HL-60/S4 treated with phorbol 12-myristate 13-acetate at 8.2 ng/mL for 4 days and 3 days (cell line): ENCODE data around the gene JAZF1.

ENCODE experiments used
- in situ Hi-C: fragments of 300-500 bp; cut with MboI; formaldehyde crosslinking; loops from 2 replicates; pipeline ENCODE4 v1.15.0; 2022; ENCODE audit warnings: low sequenced_read_pairs

The JAZF1 gene

DNA sequence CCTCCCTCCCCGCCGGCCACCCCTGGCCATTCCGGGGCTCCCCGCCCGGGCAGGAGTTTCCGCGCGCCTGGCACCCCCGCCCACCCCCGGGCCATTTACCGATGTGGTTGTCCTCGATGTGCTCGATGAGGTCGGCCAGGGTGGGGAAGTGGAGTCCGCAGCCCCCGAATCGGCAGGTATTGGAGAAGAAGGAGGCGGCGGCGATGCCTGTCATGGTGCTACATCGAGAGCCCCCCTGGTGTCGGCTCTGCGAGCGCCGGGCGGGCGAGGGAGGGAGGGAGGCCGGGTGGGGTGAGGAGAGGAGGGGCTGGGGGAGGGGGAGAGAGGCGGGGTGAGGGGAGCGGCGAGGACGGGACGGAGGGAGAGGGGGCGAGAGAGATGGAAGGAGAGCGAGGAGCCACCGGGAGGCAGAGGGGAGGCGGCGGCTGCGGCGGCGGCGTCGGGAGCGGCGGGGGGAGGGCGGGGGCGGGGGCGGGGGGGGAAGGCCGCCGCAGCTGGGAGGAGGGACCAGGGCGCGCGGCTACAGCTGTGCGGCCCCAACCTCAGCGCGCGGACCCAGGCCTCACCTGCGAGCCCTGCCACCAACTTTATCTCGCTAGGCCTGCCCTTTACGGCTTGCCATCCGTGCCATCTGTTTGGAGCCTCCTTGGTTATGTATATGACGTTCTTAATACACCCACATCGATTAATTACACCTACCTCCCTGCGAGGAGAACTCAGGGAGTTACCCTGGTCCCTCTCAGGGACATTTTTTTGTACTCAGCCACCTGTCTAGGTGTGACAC lies at the start of gene JAZF1:
Gene JAZF1, minus strand, starts transcription at position 432 of the 784 bp plus-strand sequence.
- in situ Hi-C loops, result no loop called here

DNA sequence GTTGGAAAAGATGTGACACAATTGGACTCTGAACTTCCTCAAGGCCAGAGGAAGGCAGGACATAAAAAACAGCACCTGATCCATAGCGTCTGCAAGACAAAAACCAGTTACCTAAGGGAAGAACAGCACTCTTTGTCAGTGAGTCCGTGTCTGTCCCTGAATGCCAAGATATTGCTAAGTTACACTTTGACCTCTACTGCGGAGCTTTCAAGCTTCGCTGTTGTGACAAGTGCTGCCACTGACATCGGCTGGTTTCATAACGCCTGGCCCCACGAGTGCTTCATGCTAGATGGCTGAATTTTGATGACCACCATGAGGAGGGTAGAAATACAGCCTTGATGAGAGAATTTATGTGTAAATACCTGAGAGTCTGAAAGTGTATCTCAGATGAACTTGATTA lies 49.7 kb upstream of the JAZF1 start:
- in situ Hi-C loops, result no loop called here

DNA sequence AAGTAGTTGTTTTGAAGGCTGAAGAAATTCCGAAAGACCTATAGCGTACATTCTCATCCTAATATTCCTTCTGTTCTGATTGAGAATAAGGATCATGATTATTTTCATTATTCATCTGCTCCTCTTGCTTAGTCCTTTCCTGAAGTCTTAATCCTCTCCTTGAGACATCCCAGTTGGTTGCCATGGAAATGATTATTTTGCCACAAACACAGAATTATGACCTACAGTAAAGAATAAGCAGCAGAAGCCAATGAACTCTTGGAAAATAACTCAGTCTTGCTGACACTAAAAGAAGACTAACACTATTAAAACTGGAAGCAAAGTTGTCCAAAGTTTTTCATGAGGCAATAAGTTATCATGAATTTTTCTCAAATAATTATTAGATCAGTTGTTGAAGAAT lies 47.8 kb upstream of the JAZF1 start:
- in situ Hi-C loops, result no loop called here

DNA sequence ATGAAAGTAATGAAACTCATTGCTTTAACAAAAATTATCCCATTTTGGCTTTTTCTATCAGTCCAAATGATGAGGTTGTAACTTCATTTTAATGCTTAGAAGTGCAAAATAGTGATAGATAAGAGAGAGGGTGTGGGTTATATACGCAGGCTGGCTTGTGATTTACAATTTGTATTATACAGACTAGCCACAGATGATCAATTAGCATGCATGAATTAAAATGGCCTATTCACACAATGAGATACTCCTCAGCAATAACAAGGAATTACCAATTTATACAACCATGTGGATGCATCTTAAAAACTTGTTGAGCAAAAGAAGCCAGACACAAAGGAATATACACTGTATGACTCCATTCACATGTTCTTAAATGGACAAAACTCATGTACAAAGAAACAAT lies 45.4 kb upstream of the JAZF1 start:
- in situ Hi-C loops, result no loop called here

DNA sequence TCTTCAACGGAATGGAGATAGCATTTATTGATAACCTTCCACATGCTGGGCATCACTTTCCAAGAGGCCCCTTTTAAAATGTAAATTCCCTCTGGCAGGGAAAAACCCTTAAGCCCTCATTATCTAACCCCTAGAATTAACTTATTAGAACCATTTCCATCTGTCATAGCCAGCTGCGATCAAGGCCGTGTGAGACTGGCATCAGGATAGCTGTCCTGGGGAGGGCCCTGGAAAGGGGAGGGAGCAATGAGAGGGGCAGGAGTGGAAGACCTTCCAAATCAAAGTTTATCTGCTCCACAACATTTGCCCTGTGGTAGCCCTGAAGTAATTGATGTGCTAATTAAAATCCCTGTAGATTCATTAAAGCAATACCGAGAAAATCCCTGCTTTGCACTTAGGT lies 45.0 kb upstream of the JAZF1 start:
- in situ Hi-C loops, result no loop called here

DNA sequence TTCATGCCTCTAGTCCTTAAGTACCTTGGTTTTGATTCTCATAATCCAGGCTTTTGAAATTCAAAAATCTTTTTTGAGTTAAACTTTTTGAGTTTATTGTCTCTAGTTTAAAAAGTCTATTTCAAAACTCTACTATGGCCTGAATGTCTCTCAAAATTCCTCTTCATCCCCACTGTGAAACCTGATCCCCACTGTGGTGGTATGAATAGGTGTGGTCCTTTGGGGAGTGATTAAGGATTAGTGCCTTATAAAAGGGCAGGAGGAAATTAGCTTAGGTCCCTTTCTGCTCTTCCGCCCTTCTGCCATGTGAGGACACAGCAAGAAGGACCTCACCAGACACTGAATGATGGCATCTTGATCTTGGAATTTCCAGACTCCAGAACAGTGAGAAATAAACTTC lies 44.1 kb upstream of the JAZF1 start:
- in situ Hi-C loops, result no loop called here

DNA sequence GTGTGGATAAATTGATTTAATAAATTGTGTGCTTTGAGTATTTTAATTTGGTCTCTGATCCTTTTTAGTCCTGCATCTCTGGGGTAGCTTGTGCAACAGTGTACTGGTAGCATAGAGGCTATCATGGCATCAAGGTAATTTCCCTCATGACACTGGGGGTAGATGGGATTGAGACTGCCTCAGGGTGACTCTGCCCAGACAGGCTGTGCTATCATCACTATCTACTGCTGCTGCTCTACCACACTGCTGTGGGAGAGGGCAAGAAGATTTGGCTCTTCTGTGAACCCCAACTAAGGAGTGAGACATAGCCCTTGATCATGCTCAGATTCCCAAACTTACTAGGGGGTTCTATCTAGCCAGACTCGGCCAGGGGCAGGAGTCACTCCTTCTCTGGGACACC lies 43.6 kb upstream of the JAZF1 start:
- in situ Hi-C loops, result no loop called here

DNA sequence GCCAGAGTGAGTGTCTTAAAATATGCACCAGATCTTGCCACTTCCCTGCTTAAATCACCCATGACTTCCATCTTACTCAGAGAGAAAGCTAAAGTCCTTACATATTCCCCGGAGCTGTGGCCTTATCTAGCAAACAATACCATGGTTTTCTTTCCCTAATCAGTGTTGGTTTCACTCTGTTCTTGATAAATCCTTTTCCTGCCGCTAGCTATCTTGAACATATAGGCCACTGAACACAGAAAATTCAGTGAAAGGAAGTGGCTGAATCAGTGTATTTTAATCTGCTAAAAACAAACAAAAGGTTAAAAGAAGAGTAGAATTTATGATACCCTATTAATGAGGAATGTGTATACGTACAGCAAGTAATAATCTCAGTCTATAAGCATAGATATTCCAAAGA lies 42.0 kb upstream of the JAZF1 start:
- in situ Hi-C loops, result no loop called here

DNA sequence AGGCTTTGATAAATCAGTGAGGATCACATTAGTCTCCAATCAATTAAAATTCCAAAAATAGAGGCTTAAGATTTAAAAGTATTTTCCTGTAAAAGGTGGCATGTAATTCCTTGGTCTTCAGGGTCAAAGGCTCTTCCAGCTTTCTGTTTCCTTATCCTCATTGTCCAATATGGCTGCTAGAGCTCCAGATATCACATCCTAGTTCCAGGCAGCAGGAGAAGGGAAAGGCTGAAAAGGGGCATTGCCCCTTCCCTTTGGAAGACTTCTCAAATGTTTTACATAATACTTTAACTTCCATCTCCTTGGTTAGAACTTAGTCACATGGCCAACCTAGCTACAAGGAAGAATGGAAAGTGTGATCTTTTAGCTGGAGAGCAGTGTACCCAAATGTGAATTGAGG lies 39.2 kb upstream of the JAZF1 start:
- in situ Hi-C loops, result no loop called here

DNA sequence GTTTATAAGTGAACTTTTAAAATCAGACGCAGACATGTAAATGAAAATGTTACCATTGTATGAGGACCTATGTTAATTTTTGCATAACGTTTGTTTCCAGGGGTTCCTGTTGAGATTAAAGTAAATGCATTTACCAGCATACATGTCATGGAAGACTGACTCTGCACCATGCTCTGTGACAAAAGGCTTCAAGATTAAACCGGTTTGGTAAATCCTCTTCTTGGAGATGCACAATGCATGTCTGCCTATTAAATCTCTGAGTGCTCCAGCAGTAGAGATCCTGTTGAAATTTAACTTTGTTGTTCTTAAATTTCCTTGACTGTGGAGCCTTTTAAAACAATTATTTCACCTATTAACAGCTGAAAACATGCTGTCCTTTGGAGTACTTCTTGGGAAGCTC lies 36.5 kb upstream of the JAZF1 start:
- in situ Hi-C loops, result no loop called here

DNA sequence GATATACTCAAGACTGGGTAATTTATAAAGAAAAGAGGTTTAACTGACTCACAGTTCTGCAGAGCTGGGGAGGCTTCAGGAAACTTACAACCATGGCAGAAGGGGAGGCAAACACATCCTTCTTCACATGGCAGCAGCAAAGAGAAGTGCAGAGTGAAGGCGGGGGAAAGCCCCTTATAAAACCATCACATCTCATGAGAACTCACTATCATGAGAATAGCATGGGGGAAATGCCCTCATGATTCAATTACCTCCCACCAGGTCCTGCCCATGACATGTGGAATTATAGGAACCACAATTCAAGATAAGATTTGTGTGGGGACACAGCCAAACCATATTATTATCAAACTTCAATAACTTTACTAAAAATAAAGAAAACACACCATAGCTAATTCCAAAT lies 30.4 kb upstream of the JAZF1 start:
- in situ Hi-C loops, result no loop called here

DNA sequence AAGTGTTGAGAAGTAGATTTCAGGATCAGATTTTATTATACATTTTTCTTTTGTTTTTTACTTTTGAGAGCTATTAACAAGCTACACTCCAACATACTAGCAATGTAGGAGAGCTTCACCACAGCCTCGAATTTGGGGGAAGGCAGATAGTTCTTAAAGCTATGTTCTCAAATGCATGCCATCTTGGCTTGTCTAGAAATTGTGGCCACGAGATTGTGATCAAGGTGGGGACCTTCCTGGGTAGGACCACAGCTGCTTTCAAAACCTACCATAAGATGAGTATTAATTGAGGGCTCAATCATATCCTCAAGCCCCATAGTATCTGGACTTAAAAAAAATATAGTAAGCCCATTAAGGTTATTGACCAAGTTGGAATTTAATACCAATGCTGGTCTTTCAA lies 27.9 kb upstream of the JAZF1 start:
- in situ Hi-C loops, result no loop called here

DNA sequence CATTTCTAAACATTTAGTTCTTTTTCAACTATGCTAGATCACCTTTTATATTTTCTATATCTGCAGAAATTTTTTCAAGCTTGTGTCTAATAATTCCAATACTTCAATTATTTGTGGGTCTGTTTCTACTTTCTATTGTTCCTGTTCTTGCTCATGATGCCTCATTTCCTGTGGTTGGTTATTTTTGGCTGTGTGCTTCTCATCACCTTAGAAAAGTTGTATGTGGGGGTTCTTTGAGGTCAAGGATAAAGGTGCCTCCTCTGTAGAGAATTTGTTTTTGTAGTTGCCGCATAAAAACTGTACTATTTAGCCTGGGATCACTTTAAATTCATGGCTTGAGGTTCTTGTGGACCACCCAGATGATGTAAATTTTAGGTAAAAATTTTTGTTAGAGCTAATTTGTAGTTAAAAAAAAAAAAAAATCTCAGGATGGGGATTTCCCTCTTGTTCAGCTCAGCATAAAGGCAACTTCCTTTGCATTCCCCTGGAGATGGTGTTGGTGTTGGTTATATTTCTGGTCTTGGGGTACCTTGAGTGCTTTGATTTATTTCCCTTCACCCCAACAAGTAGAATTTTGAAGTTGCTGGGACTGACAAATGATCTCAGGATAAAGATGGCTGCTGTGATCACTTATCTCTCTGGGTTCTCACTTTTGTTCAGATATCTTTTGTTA lies 27.0 kb upstream of the JAZF1 start:
- in situ Hi-C loops, result no loop called here

DNA sequence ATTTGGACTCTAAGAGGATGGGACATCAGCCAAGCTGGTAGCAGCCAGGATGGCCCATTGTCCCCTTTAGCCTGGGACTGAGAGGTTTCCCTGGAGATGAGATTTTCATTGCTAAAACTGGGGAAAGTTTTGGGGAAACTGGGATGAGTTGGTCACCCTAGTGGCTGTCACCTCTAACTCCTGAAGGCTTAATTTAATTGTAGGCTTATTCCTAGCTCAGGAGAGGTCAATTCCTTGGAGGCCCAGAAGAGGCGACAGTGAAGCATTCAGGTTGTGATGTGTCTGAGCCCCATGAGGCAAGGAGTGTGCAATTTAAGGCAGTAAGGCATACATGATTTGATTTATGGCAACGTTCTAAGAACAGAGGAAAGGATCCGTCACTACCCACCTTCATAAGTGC lies 24.9 kb upstream of the JAZF1 start:
- in situ Hi-C loops, result no loop called here

DNA sequence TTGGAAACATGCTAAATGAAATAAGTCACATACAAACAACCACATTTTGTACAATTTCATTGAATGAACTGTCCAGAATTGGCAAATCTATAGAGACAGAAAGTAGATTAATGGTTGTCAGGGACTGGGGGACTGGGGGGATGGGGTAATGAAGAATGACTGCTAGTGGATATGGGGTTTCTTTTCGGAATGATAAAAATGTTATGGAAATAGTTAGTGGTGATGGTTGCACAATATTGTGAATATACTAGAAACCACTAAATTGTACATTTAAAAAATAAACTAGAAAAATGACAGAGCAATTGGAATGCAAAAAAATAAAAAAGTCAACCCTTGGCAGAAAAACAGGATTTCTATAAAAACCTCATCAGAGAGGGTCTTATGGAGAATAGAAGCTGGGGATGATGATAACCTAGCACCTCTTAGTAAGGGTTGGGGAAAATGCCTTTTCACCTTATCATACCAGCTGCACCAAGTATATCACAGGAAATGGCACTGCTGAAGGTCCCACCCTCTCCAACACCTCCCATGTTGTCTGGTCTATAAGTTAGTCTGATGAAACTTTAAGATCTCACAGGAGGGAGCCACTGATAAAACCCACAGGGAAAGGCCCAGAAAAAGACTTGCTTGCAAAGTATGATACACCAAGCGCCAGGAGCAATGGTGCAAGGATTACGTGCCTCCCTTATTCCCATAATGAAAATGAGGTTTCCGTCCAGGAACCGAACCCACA lies 23.1 kb upstream of the JAZF1 start:
- in situ Hi-C loops, result no loop called here

DNA sequence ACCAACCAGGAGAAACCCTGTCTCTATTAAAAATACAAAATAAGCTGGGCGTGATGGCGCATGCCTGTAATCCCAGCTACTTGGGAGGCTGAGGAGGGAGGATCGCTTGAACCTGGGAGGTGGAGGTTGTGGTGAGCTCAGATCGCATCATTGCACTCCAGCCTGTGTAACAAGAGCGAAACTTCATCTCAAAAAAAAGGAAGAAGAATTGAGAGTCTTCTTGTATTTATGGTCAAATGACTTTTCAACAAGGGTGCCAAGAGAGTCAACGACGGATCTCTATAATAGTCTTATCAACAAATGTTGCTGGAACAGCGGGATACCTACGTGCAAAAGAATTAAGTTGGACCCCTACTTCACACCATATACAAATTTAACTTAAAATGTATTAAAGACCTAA lies 21.6 kb upstream of the JAZF1 start:
- in situ Hi-C loops, result no loop called here

DNA sequence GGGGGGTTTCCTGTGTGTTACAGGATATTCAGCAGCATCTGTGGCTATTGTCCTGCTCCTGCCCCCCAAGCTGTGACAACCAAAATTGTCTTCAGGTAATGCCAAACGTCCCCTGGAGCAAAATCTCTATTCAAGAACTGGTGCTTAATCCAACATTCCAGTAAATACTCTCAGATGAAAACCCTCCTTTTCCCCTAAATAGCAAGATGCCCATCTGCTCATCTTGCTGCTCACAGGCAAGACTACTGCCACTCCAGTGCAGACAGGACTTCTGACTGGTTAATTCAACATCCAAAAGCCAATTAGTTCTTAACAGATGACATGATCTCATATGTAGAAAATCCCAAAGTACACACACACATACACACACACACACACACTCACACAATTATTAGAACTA lies 20.5 kb upstream of the JAZF1 start:
- in situ Hi-C loops, result no loop called here

DNA sequence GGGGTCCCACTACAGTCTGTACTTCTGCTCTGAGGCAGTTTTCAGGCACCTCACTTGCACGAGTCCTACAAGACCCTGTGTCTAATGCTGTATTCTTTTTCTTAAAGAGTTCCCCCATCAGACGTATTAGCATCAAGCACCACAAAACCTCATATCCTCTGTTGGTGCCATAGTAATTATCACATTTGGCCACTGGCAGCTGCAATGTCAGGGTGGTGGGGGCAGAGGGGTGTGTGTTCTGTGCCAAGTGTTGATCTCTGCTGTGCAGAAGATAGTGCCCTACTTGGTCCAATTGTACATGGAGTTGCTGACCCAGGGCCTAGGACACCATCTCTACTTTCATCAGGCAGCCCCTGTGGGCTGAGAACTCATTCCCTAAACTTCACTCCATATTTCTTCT lies 20.0 kb upstream of the JAZF1 start:
- in situ Hi-C loops, result no loop called here

DNA sequence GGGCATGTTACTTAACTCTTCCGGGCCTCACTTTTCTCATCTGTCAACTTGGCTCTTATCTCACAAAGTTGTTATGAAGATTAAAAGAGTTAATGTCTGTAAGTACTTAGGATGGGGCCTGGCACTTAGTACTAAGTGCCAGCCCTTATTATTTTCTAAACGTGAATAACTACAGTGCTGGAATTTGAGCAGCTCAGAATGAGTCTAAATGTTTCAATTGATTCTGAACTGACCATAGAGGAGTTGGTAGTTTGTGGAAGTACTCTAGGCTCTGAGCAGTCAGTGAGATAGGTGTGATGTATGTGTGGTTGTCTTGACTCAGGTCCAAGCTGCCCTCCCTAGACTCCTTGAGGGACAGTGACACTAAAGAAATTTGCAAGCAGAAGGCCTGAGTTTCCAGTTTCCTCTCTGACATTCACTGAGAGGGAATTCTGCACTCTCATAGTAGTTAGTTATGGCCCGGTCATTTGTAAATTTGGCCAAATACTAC lies 18.5 kb upstream of the JAZF1 start:
- in situ Hi-C loops, result no loop called here

DNA sequence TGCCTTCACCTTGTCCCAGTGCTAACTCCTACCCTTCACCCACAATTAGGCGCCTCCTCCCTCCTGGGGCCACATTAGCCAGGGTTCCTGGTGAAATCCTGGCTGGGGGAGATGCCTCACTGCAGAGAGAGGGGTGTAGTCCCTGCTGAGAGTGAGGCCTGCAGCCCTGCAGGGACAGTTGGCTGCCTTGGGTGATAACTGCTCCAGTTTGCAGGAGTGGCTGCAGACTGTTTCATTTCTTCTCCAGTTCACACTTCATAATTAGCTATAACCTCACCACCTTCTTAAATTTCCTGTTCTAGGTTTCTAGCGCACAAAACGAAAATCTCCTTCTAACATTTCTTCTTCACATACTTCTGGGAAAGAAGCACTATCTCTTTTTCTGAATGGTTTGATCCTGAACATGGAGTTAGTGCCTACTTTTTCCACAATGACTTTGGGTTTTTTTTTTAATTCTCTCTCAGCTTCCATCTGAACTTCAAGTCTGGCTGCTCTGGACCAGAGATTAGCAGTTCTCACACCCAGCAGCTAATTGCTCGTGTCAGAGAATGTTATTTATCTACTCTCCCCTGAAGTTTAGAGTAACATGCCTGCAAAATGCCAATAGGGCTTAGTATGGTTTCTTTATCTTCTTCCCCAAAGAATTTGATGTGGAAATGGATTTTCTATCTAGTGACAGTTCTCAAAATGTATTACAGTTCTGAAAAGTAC lies 15.5 kb upstream of the JAZF1 start:
- in situ Hi-C loops, result no loop called here
